ENCODE data around the gene EVI2A.

- TF ChIP-seq SMC3 (conservative IDR thresholded peaks at IDR 0.05; ENCODE audit: insufficient read depth, low read depth, low read length) (no peak), FOXK2 (conservative IDR thresholded peaks at IDR 0.05 in 1 of 2, IDR thresholded peaks at IDR 0.05 in 1 of 2; ENCODE audit: low read depth in 2 of 2) (no peak), MED1 (CRISPR knock-in tag; IDR thresholded peaks at IDR 0.05; ENCODE audit: borderline replicate concordance) (no peak)
Measured at GRCh38 chr17:31299624-31300023, 21.8 kb downstream of the EVI2A start.
